Left ventricle myocardium inferior (tissue), 1 donor: ENCODE results near the gene KRT72. TPM values are rescaled to one million over a fixed set of nuclear protein-coding genes. Genes with fewer than 3 reads are reported as not detected.
A peak's percentile ranks its signal among the peaks of the same experiment; 100 is the strongest.

Experiments
- DNase-seq: peaks from one replicate; pipeline ENCODE4 v3.0.0-alpha.2; 2020
- H3K27ac ChIP-seq: fragments of 200-600 bp; replicated peaks from 2 replicates; pipeline ENCODE4 v1.8.0; 2021
- H3K27me3 ChIP-seq: fragments of 200-600 bp; 2 replicates; pipeline ENCODE4 v1.8.0; 2021; ENCODE audit warnings: low read depth
- H3K36me3 ChIP-seq: fragments of 200-600 bp; 2 replicates; pipeline ENCODE4 v1.8.0; 2021
- H3K4me1 ChIP-seq: fragments of 200-600 bp; 2 replicates; pipeline ENCODE4 v1.8.0; 2021
- H3K4me3 ChIP-seq: fragments of 200-600 bp; 2 replicates; pipeline ENCODE4 v1.8.0; 2021; ENCODE audit warnings: mild to moderate bottlenecking, moderate library complexity
- H3K9me3 ChIP-seq: fragments of 200-600 bp; replicated peaks from 2 replicates; pipeline ENCODE4 v1.8.0; 2021
- CTCF ChIP-seq: fragments of 200-600 bp; IDR thresholded peaks from 2 replicates; pipeline ENCODE4 v1.8.0; 2021; ENCODE audit warnings: antibody characterized with exemption, mild to moderate bottlenecking, borderline replicate concordance
- intact Hi-C: fragments of 100-400 bp; cut with micrococcal nuclease; formaldehyde crosslinking; loops from one replicate; pipeline ENCODE4 v1.11.0; 2022
- total RNA-seq: library from RNA; stranded (reverse); fragmentation: NEBNext Ultra II Directional; extraction: Animal tissue kit (Norgen Biotek cat#: 25700); gene quantifications from one replicate; pipeline ENCODE4 v1.2.1, GENCODE V29; 2021
- donor health status: DM: no; HTN: yes; CAD: no; lungs with severe emphysema.

Gene KRT72
- total RNA-seq, 1 donor from 2014 or later = not detected

- intact Hi-C loops = loop anchor here (10.0 kb wide), 2 partner anchors 297 to 387 kb away; no protein-coding TSS in a partner anchor
- H3K36me3 ChIP-seq = no peaks in the 10 kb centered on the region
- no peaks in the 10 kb centered on the region for H3K4me1 ChIP-seq
- no peak for TF ChIP-seq CTCF
- H3K27ac ChIP-seq = no peak overlapping the region
- no peak overlapping the region for H3K4me3 ChIP-seq
- no peak for DNase-seq
- H3K27me3 ChIP-seq = peaks cover 42% of the 10 kb centered on the region
- H3K9me3 ChIP-seq = no peaks in the 10 kb centered on the region
Measured at GRCh38 chr12:52587563-52587962, 13.7 kb downstream of the KRT72 start.

GRCh38 chr12:52585946-52586345 lies 15.3 kb downstream of the KRT72 start:
- intact Hi-C loops = loop anchor here (10.0 kb wide), 2 partner anchors 299 to 389 kb away; no protein-coding TSS in a partner anchor
- H3K4me1 ChIP-seq = no peaks in the 10 kb centered on the region
- no peaks in the 10 kb centered on the region for H3K36me3 ChIP-seq
- no peaks in the 10 kb centered on the region for H3K9me3 ChIP-seq
- H3K4me3 ChIP-seq = no peak overlapping the region
- no peak for DNase-seq
- TF ChIP-seq CTCF = no peak
- H3K27ac ChIP-seq = no peak overlapping the region
- peaks cover 42% of the 10 kb centered on the region for H3K27me3 ChIP-seq

GRCh38 chr12:52585066-52585465 lies 16.2 kb downstream of the KRT72 start:
- intact Hi-C loops = loop anchor here (10.0 kb wide), 2 partner anchors 300 to 390 kb away; no protein-coding TSS in a partner anchor
- peaks cover 40% of the 10 kb centered on the region for H3K27me3 ChIP-seq
- no peaks in the 10 kb centered on the region for H3K9me3 ChIP-seq
- no peak overlapping the region for H3K4me3 ChIP-seq
- no peak for DNase-seq
- no peaks in the 10 kb centered on the region for H3K36me3 ChIP-seq
- no peak overlapping the region for H3K27ac ChIP-seq
- H3K4me1 ChIP-seq = no peaks in the 10 kb centered on the region
- TF ChIP-seq CTCF = no peak

GRCh38 chr12:52584156-52584682 lies 17.0 kb downstream of the KRT72 start:
- peaks cover 47% of the 10 kb centered on the region for H3K27me3 ChIP-seq
- no peaks in the 10 kb centered on the region for H3K4me1 ChIP-seq
- no peak for DNase-seq
- H3K27ac ChIP-seq = no peak overlapping the region
- H3K36me3 ChIP-seq = no peaks in the 10 kb centered on the region
- TF ChIP-seq CTCF = no peak
- H3K4me3 ChIP-seq = no peak overlapping the region
- H3K9me3 ChIP-seq = no peaks in the 10 kb centered on the region
- intact Hi-C loops = loop anchor here (10.0 kb wide), 2 partner anchors 301 to 391 kb away; no protein-coding TSS in a partner anchor

GRCh38 chr12:52582971-52583456 lies 18.2 kb downstream of the KRT72 start:
- no peaks in the 10 kb centered on the region for H3K9me3 ChIP-seq
- TF ChIP-seq CTCF = peak; percentile 79
- no peak overlapping the region for H3K27ac ChIP-seq
- H3K4me1 ChIP-seq = no peaks in the 10 kb centered on the region
- intact Hi-C loops = loop anchor here (10.0 kb wide), 2 partner anchors 302 to 392 kb away; no protein-coding TSS in a partner anchor
- no peaks in the 10 kb centered on the region for H3K36me3 ChIP-seq
- peak; percentile 31 for DNase-seq
- H3K4me3 ChIP-seq = no peak overlapping the region
- peaks cover 50% of the 10 kb centered on the region for H3K27me3 ChIP-seq
